AG04449 (cell line): ENCODE data around the gene S100Z.
"Not testable (repeated sequence)": the region's sequence is repeated elsewhere in the genome, so short reads cannot be mapped to it uniquely, and the experiment has no call there.

Experiments
- CTCF ChIA-PET: fragments of 350-600 bp; formaldehyde crosslinking; extraction: SDS; loops from one replicate; lab custom pipeline; 2021; ENCODE audit warnings: antibody characterized with exemption; lab: Yijun Ruan, JAX
- POLR2A ChIA-PET: fragments of 400-600, 350-600 bp; formaldehyde crosslinking; extraction: SDS; loops from one replicate; lab custom pipeline; 2020; ENCODE audit warnings: antibody characterized with exemption, inconsistent platforms; lab: Yijun Ruan, JAX
- DNase-seq: peaks from one replicate; pipeline ENCODE4 v3.0.0-alpha.2; 2010; ENCODE audit warnings: low read depth, low spot score
- H3K4me3 ChIP-seq: 2 replicates; pipeline ENCODE4 v1.5.1; 2011; ENCODE audit warnings: low read depth, mild to moderate bottlenecking, control low read depth, low read length
- TF ChIP-seq, protein P1 (sequence below): IDR thresholded peaks from one replicate; pipeline ENCODE4 v1.5.1; 2011; ENCODE audit warnings: mild to moderate bottlenecking, moderate library complexity, low read length, control low read depth, inconsistent platforms; ENCODE audit not compliant: insufficient read depth; ENCODE audit errors: missing control alignments

The S100Z gene

DNA sequence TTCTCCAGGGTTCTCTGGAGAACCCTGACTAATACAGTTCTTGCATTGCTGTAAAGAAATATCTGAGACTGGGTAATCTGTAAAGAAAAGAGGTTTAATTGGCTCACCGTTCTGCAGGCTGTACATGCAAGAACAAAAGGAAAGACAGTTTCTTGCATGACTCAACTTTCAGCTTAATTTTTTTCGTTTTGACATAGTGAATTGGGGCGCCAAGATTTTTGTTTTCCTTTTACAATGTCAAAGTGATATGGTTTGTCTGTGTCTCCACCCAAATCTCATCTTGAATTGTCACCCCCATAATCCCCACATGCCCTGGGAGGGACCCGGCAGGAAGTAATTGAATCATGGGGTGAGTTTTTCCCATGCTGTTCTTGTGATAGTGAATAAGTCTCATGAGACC is 91.2 kb downstream of the S100Z start:
- H3K4me3 ChIP-seq: no peak overlapping the region
- POLR2A ChIA-PET: no interaction called here
- CTCF ChIA-PET: no interaction called here
- no peak for DNase-seq
- TF ChIP-seq, protein P1, sequence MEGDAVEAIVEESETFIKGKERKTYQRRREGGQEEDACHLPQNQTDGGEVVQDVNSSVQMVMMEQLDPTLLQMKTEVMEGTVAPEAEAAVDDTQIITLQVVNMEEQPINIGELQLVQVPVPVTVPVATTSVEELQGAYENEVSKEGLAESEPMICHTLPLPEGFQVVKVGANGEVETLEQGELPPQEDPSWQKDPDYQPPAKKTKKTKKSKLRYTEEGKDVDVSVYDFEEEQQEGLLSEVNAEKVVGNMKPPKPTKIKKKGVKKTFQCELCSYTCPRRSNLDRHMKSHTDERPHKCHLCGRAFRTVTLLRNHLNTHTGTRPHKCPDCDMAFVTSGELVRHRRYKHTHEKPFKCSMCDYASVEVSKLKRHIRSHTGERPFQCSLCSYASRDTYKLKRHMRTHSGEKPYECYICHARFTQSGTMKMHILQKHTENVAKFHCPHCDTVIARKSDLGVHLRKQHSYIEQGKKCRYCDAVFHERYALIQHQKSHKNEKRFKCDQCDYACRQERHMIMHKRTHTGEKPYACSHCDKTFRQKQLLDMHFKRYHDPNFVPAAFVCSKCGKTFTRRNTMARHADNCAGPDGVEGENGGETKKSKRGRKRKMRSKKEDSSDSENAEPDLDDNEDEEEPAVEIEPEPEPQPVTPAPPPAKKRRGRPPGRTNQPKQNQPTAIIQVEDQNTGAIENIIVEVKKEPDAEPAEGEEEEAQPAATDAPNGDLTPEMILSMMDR: no peak

DNA sequence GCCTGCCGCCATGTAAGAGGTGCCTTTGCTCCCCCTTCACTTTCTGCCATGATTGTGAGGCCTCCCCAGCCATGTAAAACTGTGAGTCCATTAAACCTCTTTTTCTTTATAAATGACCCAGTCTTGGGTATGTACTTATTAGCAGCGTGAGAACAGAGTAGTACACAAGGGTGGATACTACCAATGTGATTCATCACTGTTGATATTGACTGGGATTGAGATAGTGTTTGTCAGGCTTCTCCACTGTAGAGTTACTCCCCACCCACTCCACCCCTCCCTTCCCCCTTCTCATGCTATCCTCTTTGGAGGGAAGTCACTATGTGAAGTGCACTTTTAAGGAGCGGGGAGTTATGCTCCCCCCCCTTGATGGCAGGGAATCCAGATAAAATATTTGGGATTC is 91.6 kb downstream of the S100Z start:
- POLR2A ChIA-PET: no interaction called here
- H3K4me3 ChIP-seq: no peak overlapping the region
- DNase-seq: no peak
- CTCF ChIA-PET: no interaction called here
- TF ChIP-seq, protein P1: no peak

DNA sequence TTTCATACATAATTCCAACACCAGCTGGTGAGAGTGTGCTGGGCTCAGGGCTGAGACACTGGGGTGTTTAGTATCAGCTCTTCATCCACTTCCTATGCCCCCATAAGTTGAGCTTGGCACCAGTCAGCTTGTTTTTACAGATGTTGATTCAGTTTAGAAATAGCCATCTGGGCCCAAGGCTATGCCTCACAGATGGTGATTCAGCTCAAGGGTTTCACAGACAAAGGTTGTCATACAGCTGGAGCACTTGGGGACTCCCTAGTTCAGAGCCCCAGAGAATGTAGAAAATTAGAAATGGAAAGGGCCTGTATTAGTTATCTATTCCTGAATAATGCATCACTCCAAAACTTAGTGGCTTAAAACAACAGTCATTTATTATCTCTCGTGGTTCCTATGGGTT is 92.8 kb downstream of the S100Z start:
- TF ChIP-seq, protein P1: no peak
- CTCF ChIA-PET: interaction anchor here (1.7 kb wide), 1 partner anchor 16 kb away, joined by 3 read pairs; no protein-coding TSS in a partner anchor
- H3K4me3 ChIP-seq: no peak overlapping the region
- DNase-seq: peak; percentile 29
- POLR2A ChIA-PET: no interaction called here

DNA sequence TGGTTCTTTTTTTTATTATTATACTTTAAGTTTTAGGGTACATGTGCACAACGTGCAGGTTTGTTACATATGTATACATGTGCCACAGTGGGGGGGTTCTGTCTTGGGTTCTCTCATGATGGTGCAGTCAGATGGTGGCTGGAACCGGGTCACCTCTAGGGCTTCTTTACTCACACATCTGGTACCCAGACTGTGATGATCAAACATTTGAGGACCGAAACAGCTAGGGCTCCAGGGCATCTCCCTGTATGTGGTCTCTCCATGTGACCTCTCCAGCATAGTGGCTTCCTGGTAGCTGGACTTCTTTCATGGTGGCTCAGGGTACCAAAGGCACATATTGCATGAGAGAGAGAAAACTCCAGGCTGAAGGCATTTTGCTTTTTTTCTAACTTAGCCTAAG is 93.2 kb downstream of the S100Z start:
- TF ChIP-seq, protein P1: no peak
- POLR2A ChIA-PET: no interaction called here
- CTCF ChIA-PET: interaction anchor here (1.7 kb wide), 1 partner anchor 16 kb away, joined by 3 read pairs; no protein-coding TSS in a partner anchor
- no peak for DNase-seq
- H3K4me3 ChIP-seq: no peak overlapping the region

DNA sequence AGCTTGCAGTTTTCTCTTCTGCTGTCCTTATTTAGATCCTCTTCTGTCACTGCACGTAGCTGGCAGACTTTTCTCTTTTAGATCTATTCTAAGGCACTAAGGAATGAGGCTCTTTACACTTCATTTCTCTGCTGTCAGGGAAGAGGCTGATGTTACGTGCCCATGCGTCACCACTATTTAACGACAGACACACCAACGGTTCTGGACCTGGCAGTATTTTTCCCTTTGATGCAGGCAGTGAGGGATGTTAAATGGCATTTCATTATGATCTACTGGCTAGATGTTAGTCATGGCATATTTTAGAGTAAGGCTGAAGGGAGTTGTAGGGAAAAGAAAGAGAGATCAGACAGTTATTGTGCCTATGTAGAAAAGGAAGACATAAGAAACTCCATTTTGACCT is 94.8 kb downstream of the S100Z start:
- CTCF ChIA-PET: no interaction called here

DNA sequence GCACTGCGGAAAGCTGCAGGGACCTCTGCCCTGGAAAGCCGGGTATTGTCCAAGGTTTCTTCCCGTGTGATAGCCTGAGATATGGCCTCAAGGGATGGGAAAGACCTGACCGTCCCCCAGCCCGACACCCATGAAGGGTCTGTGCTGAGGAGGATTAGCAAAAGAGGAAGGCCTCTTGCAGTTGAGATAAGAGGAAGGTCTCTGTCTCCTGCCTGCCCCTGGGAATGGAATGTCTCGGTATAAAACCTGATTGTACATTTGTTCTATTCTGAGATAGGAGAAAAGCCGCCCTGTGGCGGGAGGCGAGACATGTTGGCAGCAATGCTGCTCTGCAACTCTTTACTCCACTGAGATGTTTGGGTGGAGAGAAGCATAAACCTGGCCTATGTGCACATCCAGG is 95.4 kb downstream of the S100Z start:
- POLR2A ChIA-PET: not testable (repeated sequence)

More for the DNA sequence above, 94.8 kb downstream of the S100Z start:
- POLR2A ChIA-PET: no interaction called here
- TF ChIP-seq, protein P1: no peak
- no peak overlapping the region for H3K4me3 ChIP-seq
- no peak for DNase-seq

DNA sequence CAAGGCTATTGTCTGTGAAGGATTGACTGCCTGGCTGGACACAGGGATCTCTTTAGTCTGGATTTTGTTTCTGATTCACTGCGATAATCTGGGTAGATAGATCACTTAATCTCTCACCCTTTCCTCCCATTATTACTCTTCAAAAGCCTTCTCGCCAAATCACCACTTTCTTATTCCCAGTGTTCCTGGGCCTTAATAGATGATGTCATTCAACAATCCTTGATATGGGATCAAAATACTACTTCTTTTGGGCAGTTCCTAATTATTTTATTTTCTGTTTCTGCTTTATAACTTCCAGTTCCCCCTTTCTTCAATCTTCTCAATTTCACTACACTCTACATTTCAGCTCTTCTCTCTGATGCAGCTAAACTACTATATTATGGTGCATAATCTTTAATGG is 96.3 kb downstream of the S100Z start:
- H3K4me3 ChIP-seq: no peak overlapping the region
- CTCF ChIA-PET: no interaction called here
- no peak for DNase-seq
- POLR2A ChIA-PET: no interaction called here
- TF ChIP-seq, protein P1: no peak

More for the DNA sequence above, 95.4 kb downstream of the S100Z start:
- DNase-seq, H3K4me3 ChIP-seq, CTCF ChIA-PET: not testable (repeated sequence)
